GM19035 (cell line): ENCODE data around the gene CALN1.
"Not testable (repeated sequence)": the region's sequence is repeated elsewhere in the genome, so short reads cannot be mapped to it uniquely, and the experiment has no call there.

Experiments
- ATAC-seq: cut with Tn5 transposase; IDR thresholded peaks from one replicate; pipeline ENCODE4 v1.9.1; 2021; ENCODE audit not compliant: unreplicated experiment

CALN1 gene

DNA sequence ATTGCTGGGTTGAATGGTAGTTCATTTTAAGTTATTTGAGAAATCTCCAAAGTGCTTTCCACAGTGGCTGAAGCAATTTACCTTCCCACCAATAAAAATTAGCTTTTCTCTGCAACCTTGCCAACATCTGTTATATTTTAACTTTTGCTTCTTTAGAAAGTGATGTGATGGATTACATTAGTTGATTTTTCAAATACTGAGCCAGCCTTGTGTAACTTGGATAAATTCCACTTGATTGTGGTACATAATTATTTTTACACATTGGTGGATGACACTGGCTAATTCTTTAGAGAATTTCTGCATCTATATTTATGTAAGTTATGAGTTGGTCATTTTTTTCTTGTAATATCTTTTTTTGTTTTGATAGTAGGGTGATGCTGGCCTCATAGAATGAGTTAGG is 646.1 kb downstream of the CALN1 start:
- no peak for ATAC-seq

DNA sequence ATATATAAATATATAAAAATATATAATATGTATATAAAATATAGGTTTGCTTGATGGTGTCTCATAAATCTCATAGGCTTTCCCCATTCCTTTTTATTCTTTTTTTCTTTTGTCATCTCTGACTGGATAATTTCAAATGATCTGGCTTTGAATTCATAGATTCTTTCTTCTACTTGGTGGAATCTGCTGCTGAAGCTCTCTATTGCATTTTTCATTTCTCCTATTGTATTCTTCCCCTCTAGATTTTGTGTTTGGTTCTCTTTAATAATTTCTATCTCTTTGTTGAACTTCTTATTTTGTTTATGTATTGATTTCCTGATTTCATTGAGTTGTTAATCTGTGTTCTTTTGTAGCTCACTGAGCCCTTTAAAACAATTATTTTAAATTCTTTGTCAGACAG is 650.8 kb downstream of the CALN1 start:
- no peak for ATAC-seq

DNA sequence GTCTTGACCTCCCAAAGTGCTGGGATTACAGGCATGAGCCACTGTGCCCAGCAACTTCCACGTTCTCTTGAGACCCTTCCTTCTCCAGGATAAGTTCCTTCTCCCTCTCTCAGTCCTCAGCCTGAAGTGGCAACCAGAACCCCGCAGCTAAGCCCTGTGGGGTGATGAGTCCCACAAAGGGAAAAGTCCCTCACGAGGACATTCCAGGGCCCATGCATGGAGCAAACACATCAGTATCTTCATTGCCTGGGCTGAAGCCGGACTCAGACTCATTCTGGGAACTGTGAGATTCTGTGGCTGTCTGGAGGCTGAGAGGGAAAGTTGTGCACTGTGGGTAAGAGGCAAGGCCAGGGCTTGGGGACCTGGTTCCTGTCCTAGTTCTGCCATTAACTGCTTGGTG is 657.3 kb downstream of the CALN1 start:
- ATAC-seq, result no peak

DNA sequence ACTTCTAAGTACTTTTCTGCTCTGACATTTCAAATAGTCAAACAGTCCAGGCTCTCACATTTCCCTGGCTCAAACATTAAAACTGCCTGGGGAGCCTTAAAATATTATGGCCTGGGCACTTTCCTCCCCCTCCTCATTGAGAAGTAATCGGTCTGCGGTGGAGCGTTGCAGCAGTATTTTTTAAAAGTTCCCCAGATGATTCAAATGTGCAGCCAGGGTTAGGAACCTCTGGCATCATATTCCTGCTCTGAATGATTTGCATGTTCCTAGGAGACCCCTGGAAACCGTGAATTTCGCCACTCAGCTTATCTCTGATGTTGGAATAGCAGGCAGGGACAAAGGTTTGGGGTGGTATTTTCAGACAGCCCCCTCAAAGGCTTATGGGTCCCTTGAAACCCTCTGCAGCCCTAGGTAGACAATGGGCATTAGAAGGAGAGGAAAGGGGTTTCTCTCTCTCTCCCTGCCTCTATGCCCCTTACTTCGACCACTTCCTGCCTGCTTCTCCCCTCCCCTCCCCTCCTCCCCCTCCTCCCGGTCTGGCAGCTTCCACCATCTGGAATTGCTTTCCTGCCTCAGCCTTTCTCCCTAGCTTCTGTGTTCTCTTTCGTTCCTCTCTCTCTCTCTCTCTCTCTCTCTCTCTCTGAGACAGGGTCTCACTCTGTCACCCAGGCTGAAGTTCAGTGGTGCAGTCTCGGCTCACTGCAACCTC is 658.0 kb downstream of the CALN1 start:
- no peak for ATAC-seq

DNA sequence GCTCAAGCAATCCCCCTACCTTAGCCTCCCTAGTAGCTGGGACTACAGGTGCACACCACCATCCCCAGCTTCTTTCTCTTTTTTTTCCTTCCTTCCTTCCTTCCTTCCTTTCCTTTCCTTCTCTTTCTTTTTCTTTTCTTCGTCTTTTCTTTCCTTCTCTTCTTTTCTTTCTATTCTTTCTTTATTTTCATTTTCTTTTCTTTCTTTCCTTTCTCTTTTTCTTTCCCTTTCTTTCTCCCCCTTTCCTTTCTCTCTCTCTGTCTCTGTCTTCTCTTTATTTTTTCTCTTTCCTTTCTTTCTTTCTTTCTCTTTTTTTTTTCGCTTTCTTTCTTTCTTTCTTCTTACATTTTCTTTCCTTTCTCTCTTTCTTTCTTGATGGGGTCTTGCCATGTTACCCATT is 658.9 kb downstream of the CALN1 start:
- ATAC-seq, result no peak

DNA sequence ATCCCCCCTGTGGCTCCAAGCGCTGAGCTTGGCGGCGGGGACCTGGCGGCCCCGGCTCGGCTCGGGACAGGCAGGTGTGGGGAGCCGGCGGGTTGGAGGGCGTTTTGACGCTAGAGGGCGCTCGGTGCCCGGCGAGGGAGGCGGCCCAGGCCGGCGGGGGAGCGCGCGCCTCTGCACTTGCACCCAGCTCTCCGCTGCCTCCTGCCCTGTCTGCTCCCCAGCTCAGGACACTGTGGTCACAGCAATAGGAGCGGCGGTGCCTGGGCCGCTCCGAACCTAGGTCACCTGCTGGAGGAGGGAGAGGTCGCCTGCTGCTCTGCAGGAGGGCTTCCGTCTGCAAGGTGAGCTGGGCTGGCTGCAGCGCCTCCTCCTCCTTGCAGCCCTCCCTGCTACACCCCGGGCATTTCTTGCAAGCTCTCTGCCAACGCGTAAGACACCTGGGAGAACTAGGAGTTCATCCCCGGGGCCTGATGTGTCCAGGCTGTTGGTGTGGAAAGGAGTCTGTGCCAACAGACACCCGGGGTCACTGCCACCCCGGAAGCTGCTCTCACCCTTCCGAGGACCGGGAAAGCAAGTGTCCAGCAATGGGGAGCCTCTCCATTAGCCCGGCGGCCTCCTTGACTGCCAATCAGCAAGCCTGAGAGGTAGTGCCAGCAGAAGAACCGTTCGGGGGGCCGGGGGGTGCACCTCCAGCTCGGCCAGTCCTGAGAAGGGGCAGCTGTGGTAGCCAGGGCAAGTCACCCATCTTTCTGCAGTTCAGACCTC is 659.8 kb downstream of the CALN1 start:
- no peak for ATAC-seq

DNA sequence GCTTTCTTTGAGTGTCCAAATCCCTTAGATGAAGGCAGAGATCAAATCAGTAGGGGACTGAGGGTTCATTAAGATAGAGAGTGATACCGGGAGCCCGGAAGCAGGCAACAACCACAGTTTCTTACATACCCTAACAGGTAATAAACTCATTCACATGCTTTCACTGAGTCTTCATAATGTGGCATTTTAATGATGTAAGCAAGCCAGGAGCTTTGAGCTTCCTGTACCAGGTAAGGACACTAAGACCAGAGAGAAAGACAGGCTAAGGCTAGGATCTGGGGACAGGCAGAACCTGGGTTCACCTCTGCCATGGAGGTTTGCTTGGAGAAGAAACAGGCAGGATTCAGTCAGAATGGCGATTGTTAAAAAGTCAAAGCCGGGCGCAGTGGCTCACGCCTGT is 661.8 kb downstream of the CALN1 start:
- ATAC-seq, result no peak

DNA sequence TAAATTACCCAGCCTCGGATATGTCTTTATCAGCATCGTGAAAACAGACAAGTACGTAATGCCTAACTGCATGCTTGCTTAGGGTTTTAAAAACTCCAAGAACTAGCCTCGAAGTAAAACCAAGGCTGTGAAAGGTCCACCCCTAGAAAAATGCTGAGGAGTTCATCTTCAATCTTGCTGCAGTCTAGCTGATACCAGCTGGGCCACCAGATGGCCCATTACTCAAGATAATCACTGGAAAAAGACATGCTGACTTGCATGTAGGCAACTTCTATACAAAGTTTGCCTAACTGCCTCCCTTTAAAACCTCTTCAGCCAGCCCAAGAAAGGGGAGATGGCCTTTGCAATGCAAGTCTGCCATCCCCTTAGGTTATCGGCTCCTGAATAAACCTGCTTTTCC is 666.1 kb downstream of the CALN1 start:
- no peak for ATAC-seq

DNA sequence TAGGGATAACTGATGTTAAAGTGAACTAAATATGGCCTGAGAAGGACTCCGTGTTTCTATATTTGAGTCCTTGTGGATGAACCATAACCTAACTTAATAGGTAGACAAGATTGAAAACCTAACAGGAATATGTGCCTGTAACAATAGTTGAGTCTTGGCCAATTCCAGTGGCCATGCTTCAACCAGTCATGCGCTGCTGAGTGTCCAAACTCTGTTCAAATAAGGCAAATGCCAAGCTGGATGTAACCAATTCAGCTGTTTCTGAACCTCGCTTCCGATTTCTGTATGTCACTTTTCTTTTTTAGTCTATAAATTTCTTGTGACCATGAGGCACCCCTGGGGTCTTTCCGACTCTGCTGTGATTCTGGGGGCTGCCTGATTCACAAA is 672.0 kb downstream of the CALN1 start:
- no peak for ATAC-seq

DNA sequence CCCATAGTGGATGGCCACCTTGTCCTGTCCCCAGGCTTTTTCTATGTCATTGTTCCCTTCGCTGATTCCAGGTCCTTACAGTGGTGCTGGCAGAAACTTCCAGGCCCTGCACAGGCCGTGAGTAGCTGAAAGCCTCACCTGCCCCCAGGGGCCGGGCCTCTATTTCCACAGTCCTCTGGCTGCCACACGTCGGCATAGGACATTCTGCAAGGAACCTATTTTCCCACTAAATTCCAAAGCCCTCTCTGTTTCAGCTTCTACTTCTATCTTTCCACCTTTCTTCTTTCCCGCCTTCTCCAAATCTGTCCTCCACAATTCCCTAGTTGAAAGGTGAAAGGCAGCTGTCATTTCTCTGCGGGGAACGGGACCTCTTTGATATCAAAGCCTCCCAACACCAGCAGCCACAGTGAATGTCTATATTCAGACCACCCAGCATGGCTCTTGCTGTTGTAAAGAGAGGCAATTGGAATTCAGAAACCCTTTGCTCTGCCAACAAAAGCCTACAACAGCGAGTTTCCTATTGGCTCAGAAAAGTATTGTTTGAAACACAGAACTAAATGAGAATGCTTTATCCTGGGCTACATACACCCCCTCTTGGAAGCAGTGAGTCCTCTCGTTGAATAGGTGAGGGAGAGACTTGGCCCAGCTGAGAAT is 672.5 kb downstream of the CALN1 start:
- no peak for ATAC-seq

DNA sequence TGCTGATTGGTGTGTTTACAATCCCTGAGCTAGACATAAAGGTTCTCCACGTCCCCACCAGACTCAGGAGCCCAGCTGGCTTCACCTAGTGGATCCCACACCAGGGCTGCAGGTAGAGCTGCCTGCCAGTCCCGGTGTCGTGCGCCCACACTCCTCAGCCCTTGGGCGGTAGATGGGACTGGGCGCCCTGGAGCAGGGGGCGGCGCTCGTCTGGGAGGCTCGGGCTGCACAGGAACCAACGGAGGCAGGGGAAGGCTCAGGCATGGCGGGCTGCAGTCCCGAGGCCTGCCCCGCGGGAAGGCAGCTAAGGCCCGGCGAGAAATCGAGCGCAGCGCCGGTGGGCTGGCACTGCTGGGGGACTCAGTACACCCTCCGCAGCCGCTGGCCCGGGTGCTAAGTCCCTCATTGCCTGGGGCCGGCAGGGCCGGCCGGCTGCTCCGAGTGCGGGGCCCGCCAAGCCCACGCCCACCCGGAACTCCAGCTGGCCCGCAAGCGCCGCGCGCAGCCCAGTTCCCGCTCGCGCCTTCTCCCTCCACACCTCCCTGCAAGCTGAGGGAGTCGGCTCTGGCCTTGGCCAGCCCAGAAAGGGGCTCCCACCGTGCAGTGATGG is 674.1 kb downstream of the CALN1 start:
- ATAC-seq, result not testable (repeated sequence)

DNA sequence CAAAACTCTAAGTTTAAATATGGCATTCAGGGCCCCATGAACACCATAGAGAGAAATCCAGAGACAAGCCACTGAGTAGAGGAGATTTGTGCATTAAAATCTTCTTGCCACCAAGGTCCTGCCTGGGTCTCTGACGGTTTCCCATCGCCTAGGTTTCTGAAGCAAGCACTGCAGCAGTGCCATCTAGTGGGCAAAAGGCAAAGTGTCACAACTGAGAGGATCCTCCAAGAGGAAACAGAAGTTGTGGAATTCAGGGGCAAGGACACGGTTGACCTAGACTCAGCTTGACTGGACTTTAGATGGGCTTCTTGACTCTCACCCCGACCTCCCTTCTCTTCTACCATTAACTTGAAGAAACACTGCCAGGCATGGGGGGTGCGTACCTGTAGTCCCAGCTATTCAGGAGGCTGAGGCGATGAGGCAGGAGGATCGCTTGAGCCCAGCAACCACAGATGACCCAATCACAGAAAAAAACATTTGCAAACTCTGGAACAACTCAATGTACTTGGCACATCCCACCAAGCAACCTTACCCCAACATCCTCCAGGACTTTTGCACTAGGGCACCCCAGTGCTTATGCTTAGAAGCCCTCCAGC is 676.1 kb downstream of the CALN1 start:
- ATAC-seq, result no peak

DNA sequence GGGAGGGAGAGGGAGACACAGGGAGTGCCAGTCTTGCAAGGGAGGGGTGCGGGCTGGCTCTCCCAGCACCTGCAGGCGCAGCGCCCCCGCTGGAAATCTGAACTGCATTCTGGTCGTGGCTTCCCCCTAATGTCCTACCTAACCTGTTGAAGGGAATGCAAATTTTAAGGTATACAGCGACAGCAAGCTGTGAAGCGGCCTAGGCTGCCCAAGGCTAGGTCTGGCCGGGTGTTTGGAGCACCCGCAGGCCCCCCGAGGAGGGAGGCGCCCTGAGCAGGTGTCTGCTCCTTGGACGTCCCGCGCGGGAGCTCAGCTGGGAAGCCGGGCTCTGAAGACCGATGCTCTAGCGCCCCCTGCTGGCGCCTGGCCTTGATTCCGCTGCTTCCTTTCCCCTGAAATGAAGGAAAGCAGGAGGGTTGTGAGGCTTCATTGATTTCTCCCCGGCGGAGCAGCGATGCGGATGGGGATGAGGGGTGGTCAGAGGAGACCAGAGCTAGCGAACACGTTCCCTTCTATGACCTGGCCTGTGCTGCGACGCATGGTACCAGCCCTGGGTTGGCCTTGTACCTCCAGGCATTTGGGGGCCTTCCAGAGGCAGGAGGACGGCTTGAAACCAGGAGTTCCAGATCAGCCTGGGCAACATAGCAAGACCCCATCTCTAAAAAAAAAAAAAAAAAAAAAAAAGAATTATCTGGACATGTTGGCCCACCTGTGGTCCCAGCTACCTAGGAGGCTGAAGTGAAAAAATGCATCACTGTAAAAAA is 678.8 kb downstream of the CALN1 start:
- no peak for ATAC-seq

DNA sequence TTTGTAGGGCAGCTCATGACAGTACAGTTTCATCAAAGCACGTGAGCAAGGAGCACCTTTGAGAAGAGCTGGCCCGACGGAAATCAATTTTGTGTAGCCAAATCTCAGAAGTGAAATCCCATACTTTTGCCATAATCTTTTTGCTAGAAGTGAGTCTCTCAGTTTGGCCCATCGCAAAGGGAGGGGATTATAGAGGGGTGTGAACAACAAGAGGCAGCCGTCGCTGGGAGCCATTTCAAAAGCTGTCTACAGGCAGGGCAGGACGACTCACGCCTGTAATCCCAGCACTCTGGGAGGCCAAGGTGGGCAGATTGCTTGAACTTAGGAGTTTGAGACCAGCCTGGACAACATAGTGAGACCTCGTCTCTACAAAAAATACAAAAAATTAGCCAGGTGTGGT is 680.4 kb downstream of the CALN1 start:
- ATAC-seq, result no peak
